Heart left ventricle (tissue), 13 donors: ENCODE data around the gene CTRB1.

ENCODE experiments used
- CTCF ChIP-seq, 12 donors: fragments of 200-600 bp; sonication (generic) in 4 of 12; IDR thresholded peaks; one replicate each; pipeline versions ENCODE4 v1.5.0 to v1.8.0; 2018 to 2022; ENCODE audit warnings: antibody characterized with exemption in 12 of 12, mild to moderate bottlenecking in 5 of 12
- POLR2A ChIP-seq, 2 donors: fragments of 450-650 bp; IDR thresholded peaks; one replicate each; pipeline ENCODE4 v1.6.1; 2017; ENCODE audit warnings: antibody characterized with exemption in 2 of 2, mild to moderate bottlenecking in 2 of 2, moderate library complexity in 2 of 2
- donor health status: ischemic (EF 13 %, LVEDD 7.1; RV severe dilation, severe dysfunction).
- donor health status: DM: no; HTN: yes; CAD: no.
- donor health status: DM: no; HTN: no; CAD: no.
- donor health status: ischemic (EF 25% LVEDD 6.9; RV normal size, moderate dysfunction).
- donor health status: ischemic (EF 25% LVEDD 5.7; RV mildly dilated, moderate dysfunction).
- donor health status: ischemic (EF 35%, LVEDD 5.7; RV mildly dilated, moderate dysfunction).
- donor health status: nonischemic (EF 11% LVEDD 7.7; RV severe dilation, severe dysfunction).
- donor health status: DM: yes; HTN: yes; CAD: no.
- donor health status: PGD.
- donor health status: ischemic (EF 29% LVEDD 5.4; RV normal size, mild dysfunction).
- donor health status: nonischemic (EF 23%, LVEDD 6.1; RV moderate dilation, normal function).

- no peak for TF ChIP-seq CTCF (IDR thresholded peaks at IDR 0.05)
- TF ChIP-seq POLR2A (IDR thresholded peaks at IDR 0.05) = no peak
These were observed 41.9 kb upstream of the CTRB1 start for GRCh38 chr16:75176926-75177325.
